ENCODE results near the gene PLEKHA6.

PLEKHA6 gene

GRCh38 chr1:204377800-204378668 is 18.3 kb upstream of the PLEKHA6 start:
- peak; percentile 65 for DNase-seq

DNA sequence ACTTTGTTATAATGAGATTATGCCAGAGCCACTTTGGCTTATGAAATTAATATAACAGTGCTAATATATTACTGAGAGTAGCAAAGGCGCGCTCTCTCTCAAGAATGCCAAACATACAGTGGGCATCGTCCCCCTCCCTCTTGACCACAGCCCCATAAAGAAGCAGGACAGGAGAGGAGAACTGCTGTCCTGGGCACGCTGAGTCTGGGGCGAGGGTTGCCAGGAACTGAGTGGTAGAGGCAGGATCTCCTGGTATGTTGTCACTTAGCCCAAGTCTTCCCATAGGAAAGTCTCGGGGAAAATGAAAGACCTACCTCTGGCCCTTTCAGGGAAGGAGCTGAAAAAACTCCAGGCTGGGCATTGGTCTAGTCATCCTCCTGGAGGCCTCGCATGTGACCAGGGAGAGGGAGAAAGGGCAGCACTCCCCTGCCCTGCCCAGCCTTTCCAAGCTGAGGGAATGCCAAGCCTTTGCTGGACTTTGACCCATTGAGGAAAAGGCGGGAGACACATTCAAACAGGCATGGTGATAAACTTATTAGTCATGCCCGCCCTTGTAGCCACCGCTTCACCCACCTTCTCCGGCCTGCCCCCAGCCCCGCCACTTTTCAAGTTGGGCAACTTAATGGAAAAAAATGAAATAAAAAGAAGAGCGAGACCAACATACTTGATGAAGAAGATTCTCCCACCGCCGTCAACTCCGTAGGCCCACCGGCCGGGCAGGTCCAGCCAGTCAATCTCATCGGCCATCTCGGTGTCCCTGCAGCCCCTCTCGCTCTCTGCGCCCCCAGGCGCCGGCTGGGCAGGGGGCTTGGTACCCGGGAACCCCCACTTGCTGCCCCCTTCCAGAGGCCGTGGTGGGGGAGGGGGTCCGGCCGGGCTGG is 17.4 kb upstream of the PLEKHA6 start:
- no peak for DNase-seq

DNA sequence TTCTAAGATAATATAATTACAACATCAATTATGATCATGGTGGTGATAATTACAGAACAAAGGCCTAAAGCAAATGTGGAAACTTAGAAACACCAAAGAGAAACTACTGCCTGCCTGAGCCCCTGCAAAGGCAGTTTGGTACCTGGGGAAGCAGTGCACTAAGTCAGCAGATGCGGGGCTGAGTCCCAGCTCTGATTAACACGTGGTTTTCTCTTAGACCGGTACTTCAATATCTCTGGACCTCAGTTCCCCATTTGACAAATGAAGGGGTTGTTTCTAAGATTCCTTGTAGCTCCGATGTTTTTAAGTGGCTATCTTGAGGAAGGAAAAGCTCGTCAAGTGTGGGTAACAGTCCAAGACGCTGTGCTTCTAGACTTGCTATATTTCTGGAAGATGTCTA is 16.7 kb upstream of the PLEKHA6 start:
- no peak for DNase-seq

GRCh38 chr1:204373911-204374310 is 14.2 kb upstream of the PLEKHA6 start:
- DNase-seq: peak; percentile 17

GRCh38 chr1:204370176-204370575 is 10.4 kb upstream of the PLEKHA6 start:
- peak; percentile 5 for DNase-seq

GRCh38 chr1:204368996-204369726 is 9.4 kb upstream of the PLEKHA6 start:
- no peak for DNase-seq

GRCh38 chr1:204367956-204368355 is 8.2 kb upstream of the PLEKHA6 start:
- DNase-seq: no peak

GRCh38 chr1:204367193-204367858 is 7.6 kb upstream of the PLEKHA6 start:
- no peak for DNase-seq

GRCh38 chr1:204366759-204367158 is 7.0 kb upstream of the PLEKHA6 start:
- DNase-seq: peak; percentile 60

DNA sequence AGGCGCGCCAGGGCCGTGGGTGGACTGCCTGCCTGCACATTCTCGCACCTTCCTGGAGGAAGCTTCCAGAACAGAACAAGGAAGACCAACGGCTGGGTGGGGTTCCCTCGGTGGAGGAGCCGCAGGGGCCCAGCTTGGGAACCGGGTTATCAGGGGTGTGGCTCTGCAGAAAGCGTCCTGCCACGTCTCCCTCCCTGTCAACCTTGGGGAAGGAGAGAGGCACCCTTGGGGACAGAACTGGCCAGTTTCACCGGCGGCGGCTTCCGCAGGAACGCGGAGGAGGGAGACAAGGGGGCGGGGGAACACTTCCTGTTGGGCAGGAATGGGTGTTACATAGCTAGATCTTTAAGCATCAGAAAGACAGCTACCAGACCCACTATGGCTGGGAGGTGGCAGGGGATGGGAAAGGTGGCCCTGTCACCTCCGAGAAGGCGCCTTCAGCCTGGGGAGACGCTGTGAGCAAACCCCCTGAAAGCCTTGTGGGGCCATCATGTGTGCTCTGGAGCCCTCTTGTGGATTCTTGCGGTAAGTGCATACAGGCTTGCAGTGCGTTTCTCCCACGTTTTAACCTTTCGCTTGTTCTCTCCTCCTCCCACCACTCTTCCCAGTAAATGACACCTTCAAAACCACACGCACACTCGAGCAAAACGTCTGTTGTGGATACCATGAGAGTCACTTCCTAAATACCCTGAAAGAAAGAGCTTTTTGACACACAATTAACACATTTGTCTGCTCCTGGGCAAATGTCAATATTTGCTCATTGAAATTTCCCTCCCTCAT is 3.8 kb upstream of the PLEKHA6 start:
- peak; percentile 80 for DNase-seq

DNA sequence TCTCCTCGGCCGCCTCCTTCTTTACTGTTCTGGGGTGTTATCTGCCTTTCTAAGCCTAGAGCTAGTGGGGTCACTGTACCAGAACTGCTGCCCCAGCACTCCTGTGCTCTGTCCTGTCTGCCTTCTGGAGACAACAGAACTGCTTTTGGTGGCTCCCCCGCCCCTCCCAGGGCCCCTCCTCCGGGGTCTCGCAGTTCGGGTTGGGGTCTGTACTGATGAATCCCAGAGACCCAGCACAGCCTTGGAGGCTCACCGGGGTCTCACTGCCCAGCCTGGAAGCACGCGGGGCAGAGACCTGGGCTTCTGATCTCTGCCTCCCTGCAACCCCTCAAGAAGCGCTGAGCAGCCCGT is 3.2 kb upstream of the PLEKHA6 start:
- DNase-seq: no peak

GRCh38 chr1:204361781-204362180 is 2.1 kb upstream of the PLEKHA6 start:
- no peak for DNase-seq

DNA sequence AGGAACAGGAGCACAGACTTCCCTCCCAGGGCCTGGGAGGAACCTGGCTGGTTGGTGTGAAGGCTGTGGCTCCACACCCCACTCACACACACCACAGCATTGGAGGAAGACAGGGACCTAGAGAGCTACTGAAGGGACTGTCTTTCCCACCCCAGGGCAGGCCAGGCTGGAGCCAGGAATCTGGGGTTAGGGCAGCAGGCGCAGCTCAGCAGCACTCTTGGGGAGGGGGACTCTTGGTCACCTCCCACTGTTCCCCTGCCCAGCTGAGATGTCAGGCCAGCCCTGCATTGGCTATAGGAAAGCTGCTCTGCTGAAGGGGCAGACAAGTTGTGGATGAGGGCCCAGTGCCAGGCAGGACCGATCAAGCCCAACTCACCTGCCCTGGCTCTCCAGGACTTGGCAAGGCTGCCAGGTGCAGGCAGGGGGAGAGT is 1.6 kb upstream of the PLEKHA6 start:
- DNase-seq: no peak

- DNase-seq: no peak
These were observed 585 bp upstream of the PLEKHA6 start for GRCh38 chr1:204360314-204360713.

DNA sequence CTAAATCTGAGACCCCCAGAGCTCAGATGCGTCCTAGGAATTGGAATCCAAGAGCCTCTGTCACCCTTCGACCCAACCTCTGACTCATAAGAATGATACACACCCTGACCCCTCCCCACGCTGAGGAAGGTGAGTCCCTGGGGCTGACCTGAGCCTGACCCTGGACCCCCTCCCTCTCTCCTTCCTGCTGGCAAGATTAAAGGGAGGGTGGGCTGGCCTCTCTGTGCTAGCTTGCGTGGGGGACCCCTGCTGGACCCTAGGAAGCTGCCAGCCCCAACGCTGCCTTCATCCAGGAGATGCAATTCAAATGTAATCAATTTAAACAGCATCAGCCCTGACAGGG is 627 bp downstream of the PLEKHA6 start:
- no peak for DNase-seq

GRCh38 chr1:204358605-204359004 is 1.1 kb downstream of the PLEKHA6 start:
- no peak for DNase-seq

DNA sequence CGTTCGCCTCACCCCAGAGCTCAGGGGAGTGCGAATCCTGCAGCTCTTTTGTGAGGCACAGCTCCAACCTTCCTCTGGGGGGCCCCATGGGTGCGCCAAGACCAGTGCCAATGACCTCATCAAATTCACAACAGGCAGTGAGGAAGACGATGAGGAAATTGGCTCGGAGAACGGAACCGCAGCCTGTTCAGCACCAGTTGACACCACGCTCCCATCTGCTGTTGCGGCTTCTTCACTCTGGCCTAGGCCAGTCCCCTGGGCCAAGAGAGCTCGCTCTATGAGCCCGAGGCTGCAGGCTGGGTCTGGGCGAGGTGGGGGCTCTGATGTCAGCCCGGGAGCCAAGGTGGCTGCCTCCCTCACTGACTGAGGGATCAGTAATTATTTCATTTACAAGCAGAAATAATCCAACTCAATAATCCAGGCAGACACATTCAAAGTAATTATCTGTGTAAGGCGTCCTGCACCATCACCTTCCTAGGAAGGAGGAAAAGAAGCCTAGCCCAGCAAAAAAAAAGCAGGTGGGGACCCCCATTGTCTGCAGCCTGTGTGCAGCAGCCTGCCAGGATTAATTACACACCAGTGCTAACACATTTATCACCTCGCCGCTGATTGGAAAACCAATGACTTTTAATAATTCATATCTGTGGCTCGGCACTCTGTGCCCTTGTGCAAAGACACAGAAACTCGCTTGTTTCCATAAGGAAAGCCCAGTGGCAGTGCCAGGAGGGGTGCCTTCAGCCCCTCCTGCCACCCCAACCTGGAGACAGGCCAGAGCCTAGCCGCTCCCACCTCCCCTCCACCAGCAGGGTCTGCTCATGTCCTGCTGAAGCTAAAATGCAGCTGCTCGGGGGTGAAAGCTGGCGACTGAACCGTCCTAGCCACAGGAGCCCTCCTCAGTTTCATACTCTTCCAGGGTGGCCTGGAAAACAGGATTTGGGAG is 1.9 kb downstream of the PLEKHA6 start:
- no peak for DNase-seq

- DNase-seq: no peak
These were observed 2.7 kb downstream of the PLEKHA6 start for GRCh38 chr1:204356997-204357396.

DNA sequence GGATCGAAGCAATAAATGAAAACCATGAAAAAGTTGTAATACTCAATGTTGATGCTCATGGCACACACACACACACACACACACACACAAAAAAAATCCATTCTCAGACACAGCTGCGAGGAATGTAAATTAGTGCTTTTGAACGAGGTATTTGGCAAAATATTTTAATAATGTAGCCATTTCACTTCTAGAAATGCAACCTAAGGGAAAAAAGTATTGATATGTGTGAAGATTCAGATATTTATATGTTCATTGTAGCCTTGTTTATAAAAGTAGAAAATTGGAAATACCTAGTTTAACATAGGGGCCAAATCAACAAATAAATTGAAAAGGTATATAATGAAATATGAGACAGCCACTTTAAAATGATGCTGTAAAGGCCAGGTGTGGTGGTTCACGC is 3.8 kb downstream of the PLEKHA6 start:
- DNase-seq: no peak

DNA sequence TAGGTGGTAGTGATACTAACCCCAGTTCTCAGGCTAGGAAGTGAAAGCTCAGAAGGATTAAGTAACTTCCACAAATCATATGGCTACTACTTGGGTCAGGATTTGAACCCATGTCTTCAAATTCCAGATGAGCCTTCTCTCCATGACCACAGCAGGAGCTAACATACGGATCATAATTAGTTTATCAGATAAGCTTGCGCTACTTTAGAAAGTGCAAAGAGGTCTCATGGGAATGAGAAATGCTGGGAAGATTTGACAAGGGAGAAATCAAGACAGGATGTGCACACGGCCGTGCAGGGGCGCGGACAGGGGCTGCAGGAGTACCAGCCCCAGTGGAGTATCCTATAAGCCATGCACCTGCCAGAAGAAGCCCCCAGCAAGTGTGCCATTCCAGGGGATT is 5.2 kb downstream of the PLEKHA6 start:
- no peak for DNase-seq
